GM11168 (cell line): Measurements from ENCODE around the gene CDKAL1.

Experiments used
- in situ Hi-C: fragments of 300-500 bp; cut with MboI; formaldehyde crosslinking; loops from one replicate; pipeline ENCODE4 v1.12.0; 2022; ENCODE audit warnings: low sequenced_read_pairs; ENCODE audit not compliant: unreplicated experiment

CDKAL1 gene

GRCh38 chr6:20965915-20966314, 431.7 kb downstream of the CDKAL1 start:
- in situ Hi-C loops: no loop called here

- in situ Hi-C loops: no loop called here
Observed at GRCh38 chr6:20969551-20969950, 435.3 kb downstream of the CDKAL1 start.

GRCh38 chr6:20976391-20976918, 442.2 kb downstream of the CDKAL1 start:
- in situ Hi-C loops: no loop called here

- in situ Hi-C loops: no loop called here
Observed at GRCh38 chr6:20978151-20978614, 443.9 kb downstream of the CDKAL1 start.

- in situ Hi-C loops: no loop called here
Observed at GRCh38 chr6:20979076-20979475, 444.8 kb downstream of the CDKAL1 start.

GRCh38 chr6:20983961-20984360, 449.7 kb downstream of the CDKAL1 start:
- in situ Hi-C loops: no loop called here

- in situ Hi-C loops: no loop called here
Observed at GRCh38 chr6:20985821-20986220, 451.6 kb downstream of the CDKAL1 start.

- in situ Hi-C loops: no loop called here
Observed at GRCh38 chr6:20991910-20992309, 457.7 kb downstream of the CDKAL1 start.

- in situ Hi-C loops: no loop called here
Observed at GRCh38 chr6:20996099-20996498, 461.8 kb downstream of the CDKAL1 start.

- in situ Hi-C loops: no loop called here
Observed at GRCh38 chr6:20997143-20997769, 463.0 kb downstream of the CDKAL1 start.

GRCh38 chr6:20997770-20998147, 463.5 kb downstream of the CDKAL1 start:
- in situ Hi-C loops: no loop called here

GRCh38 chr6:20998748-20999448, 464.6 kb downstream of the CDKAL1 start:
- in situ Hi-C loops: no loop called here

- in situ Hi-C loops: no loop called here
Observed at GRCh38 chr6:21000331-21000801, 466.1 kb downstream of the CDKAL1 start.

GRCh38 chr6:21001736-21002135, 467.5 kb downstream of the CDKAL1 start:
- in situ Hi-C loops: no loop called here

- in situ Hi-C loops: no loop called here
Observed at GRCh38 chr6:21003780-21004541, 469.7 kb downstream of the CDKAL1 start.

GRCh38 chr6:21005816-21006570, 471.7 kb downstream of the CDKAL1 start:
- in situ Hi-C loops: no loop called here

- in situ Hi-C loops: no loop called here
Observed at GRCh38 chr6:21019614-21020013, 485.4 kb downstream of the CDKAL1 start.

GRCh38 chr6:21022343-21023107, 488.3 kb downstream of the CDKAL1 start:
- in situ Hi-C loops: no loop called here

GRCh38 chr6:21023210-21023609, 489.0 kb downstream of the CDKAL1 start:
- in situ Hi-C loops: no loop called here
